HL-60 (cell line): Measurements from ENCODE around the gene IFFO2.

Source experiments
- CTCF ChIP-seq: IDR thresholded peaks from one replicate; pipeline ENCODE4 v1.5.1; 2011; ENCODE audit warnings: low read length, control low read depth, inconsistent platforms; ENCODE audit not compliant: insufficient read depth
- POLR2AphosphoS5 ChIP-seq: IDR thresholded peaks from 2 replicates; pipeline ENCODE4 v1.6.1; 2012; ENCODE audit warnings: low read depth

GRCh38 chr1:18970762-18971161 is 14.3 kb upstream of the IFFO2 start:
- TF ChIP-seq CTCF, result no peak
- no peak for TF ChIP-seq POLR2AphosphoS5
